Caco-2 (cell line): ENCODE measurements around the gene TPCN1. TPM values are rescaled to one million over a fixed set of nuclear protein-coding genes. Genes with fewer than 3 reads are reported as not detected.

Source experiments
- BruUV-seq: library from RNA; stranded (reverse); fragments of 400-500 nt; replicated peaks from 2 replicates; lab custom pipeline; 2021; lab: Mats Ljungman, UMichigan
- CTCF ChIA-PET: fragments of 300-600 bp; sonication (Branson Sonifier 250); formaldehyde crosslinking; loops from one replicate; lab custom pipeline; 2022; ENCODE audit warnings: antibody characterized with exemption; lab: Charles Lee
- POLR2A ChIA-PET: fragments of 300-600 bp; sonication (Branson Sonifier 250); formaldehyde crosslinking; loops from one replicate; lab custom pipeline; 2022; ENCODE audit warnings: antibody characterized with exemption; lab: Charles Lee
- DNase-seq, 2 experiments: peaks; one replicate each; pipeline versions ENCODE4 v3.0.0 to v3.0.0-alpha.2; 2020 to 2022
- H3K27me3 ChIP-seq: replicated peaks from 2 replicates; pipeline ENCODE4 v1.6.0; 2011; ENCODE audit warnings: low read length; ENCODE audit not compliant: control insufficient read depth, insufficient read depth
- H3K36me3 ChIP-seq: 2 replicates; pipeline ENCODE4 v1.5.1; 2011; ENCODE audit warnings: low read length; ENCODE audit not compliant: control insufficient read depth, insufficient read depth
- H3K4me1 ChIP-seq: fragments of 250-450 bp; sonication (Bioruptor Pico); 2 replicates; pipeline ENCODE4 v1.5.1; 2020; ENCODE audit warnings: mild to moderate bottlenecking
- H3K4me3 ChIP-seq: 2 replicates; pipeline ENCODE4 v1.5.1; 2011; ENCODE audit warnings: low read depth, mild to moderate bottlenecking, control low read depth, low read length
- H3K9me3 ChIP-seq: fragments of 250-450 bp; sonication (Bioruptor Pico); 2 replicates; pipeline ENCODE4 v1.5.1; 2020; ENCODE audit warnings: mild to moderate bottlenecking, moderate library complexity
- H3K27ac Mint-ChIP-seq: one replicate; pipeline ENCODE4 v1.8.0; 2022; ENCODE audit warnings: mixed read lengths; ENCODE audit not compliant: unreplicated experiment
- H3K27me3 Mint-ChIP-seq: one replicate; pipeline ENCODE4 v1.8.0; 2022; ENCODE audit warnings: mixed read lengths; ENCODE audit not compliant: insufficient read depth, unreplicated experiment
- H3K36me3 Mint-ChIP-seq: one replicate; pipeline ENCODE4 v1.8.0; 2022; ENCODE audit warnings: mild to moderate bottlenecking, mixed read lengths; ENCODE audit not compliant: insufficient read depth, unreplicated experiment
- H3K4me1 Mint-ChIP-seq: one replicate; pipeline ENCODE4 v1.8.0; 2022; ENCODE audit warnings: low read depth, mixed read lengths; ENCODE audit not compliant: unreplicated experiment
- H3K4me3 Mint-ChIP-seq: one replicate; pipeline ENCODE4 v1.8.0; 2022; ENCODE audit warnings: mild to moderate bottlenecking, moderate library complexity, mixed read lengths; ENCODE audit not compliant: unreplicated experiment
- H3K9me3 Mint-ChIP-seq: one replicate; pipeline ENCODE4 v1.8.0; 2022; ENCODE audit warnings: mixed read lengths; ENCODE audit not compliant: unreplicated experiment
- CTCF ChIP-seq, 2 experiments: fragments of 200-600 bp in 1 of 2; IDR thresholded peaks; 1 replicate in 1 of 2; 2 replicates in 1 of 2; pipeline versions ENCODE4 v1.5.1 to v1.8.0; 2011 to 2022; ENCODE audit warnings: antibody characterized with exemption in 1 of 2, control low read depth in 1 of 2, inconsistent platforms in 1 of 2, low read depth in 1 of 2, low read length in 1 of 2, mild to moderate bottlenecking in 1 of 2, moderate library complexity in 1 of 2; ENCODE audit not compliant: insufficient read depth in 1 of 2, severe bottlenecking in 1 of 2, unreplicated experiment in 1 of 2
- intact Hi-C: fragments of 100-400 bp; cut with micrococcal nuclease; formaldehyde crosslinking; loops from one replicate; pipeline ENCODE4 v1.10.0; 2022; ENCODE audit not compliant: unreplicated experiment
- total RNA-seq: library from RNA; stranded (reverse); gene quantifications from 2 replicates; pipeline ENCODE4 v1.2.3, GENCODE V29; 2022

Gene TPCN1
- total RNA-seq, 1 experiment from 2014 or later = 54.4 TPM

GRCh38 chr12:113231235-113232088 lies 10.2 kb downstream of the TPCN1 start:
- no peak overlapping the region for H3K4me3 Mint-ChIP-seq
- TF ChIP-seq CTCF (IDR thresholded peaks at IDR 0.05; ENCODE audit: insufficient read depth in 1 of 2, low read depth in 1 of 2, low read length in 1 of 2, severe bottlenecking in 1 of 2, unreplicated experiment in 1 of 2) = no peak
- no peak overlapping the region for H3K4me3 ChIP-seq
- no peaks in the 10 kb centered on the region for H3K27me3 ChIP-seq
- H3K9me3 Mint-ChIP-seq = no peaks in the 10 kb centered on the region
- intact Hi-C loops = no loop called here
- H3K27me3 Mint-ChIP-seq = no peaks in the 10 kb centered on the region
- ChIA-PET CTCF (no interaction called here), POLR2A (interaction anchor here (1.3 to 2.2 kb wide), 4 partner anchors 8 to 47 kb away, joined by 3 to 38 read pairs (median 24); partner anchors contain the start of genes DDX54, RITA1 and TPCN1)
- peaks cover 64% of the 10 kb centered on the region for H3K4me1 ChIP-seq
- peaks cover 53% of the 10 kb centered on the region for H3K36me3 Mint-ChIP-seq
- DNase-seq = peak; percentile 53 to 84
- BruUV-seq = no TSS peak
- peaks cover 42% of the 10 kb centered on the region for H3K4me1 Mint-ChIP-seq
- peaks cover 17% of the 10 kb centered on the region for H3K36me3 ChIP-seq
- H3K27ac Mint-ChIP-seq = peak overlapping the region; percentile 95
- H3K9me3 ChIP-seq = no peaks in the 10 kb centered on the region

GRCh38 chr12:113232089-113232839 lies 11.0 kb downstream of the TPCN1 start:
- no peak overlapping the region for H3K4me3 Mint-ChIP-seq
- no peaks in the 10 kb centered on the region for H3K27me3 ChIP-seq
- ChIA-PET POLR2A (interaction anchor here (1.0 kb wide), 1 partner anchor 9 kb away, joined by 4 read pairs; no protein-coding TSS in a partner anchor), CTCF (no interaction called here)
- peak overlapping the region; percentile 95 for H3K27ac Mint-ChIP-seq
- H3K9me3 ChIP-seq = no peaks in the 10 kb centered on the region
- H3K36me3 Mint-ChIP-seq = peaks cover 52% of the 10 kb centered on the region
- TSS peak; percentile 17 for BruUV-seq
- H3K9me3 Mint-ChIP-seq = no peaks in the 10 kb centered on the region
- H3K4me3 ChIP-seq = no peak overlapping the region
- TF ChIP-seq CTCF (IDR thresholded peaks at IDR 0.05; ENCODE audit: insufficient read depth in 1 of 2, low read depth in 1 of 2, low read length in 1 of 2, severe bottlenecking in 1 of 2, unreplicated experiment in 1 of 2) = no peak
- H3K4me1 Mint-ChIP-seq = peaks cover 42% of the 10 kb centered on the region
- intact Hi-C loops = no loop called here
- peaks cover 64% of the 10 kb centered on the region for H3K4me1 ChIP-seq
- peaks cover 17% of the 10 kb centered on the region for H3K36me3 ChIP-seq
- no peaks in the 10 kb centered on the region for H3K27me3 Mint-ChIP-seq
- no peak for DNase-seq

GRCh38 chr12:113232840-113233585 lies 11.7 kb downstream of the TPCN1 start:
- Mint-ChIP-seq H3K9me3 (no peaks in the 10 kb centered on the region), H3K27me3 (no peaks in the 10 kb centered on the region), H3K4me3 (no peak overlapping the region), H3K4me1 (peaks cover 42% of the 10 kb centered on the region), H3K27ac (peak overlapping the region; percentile 66), H3K36me3 (peaks cover 52% of the 10 kb centered on the region)
- BruUV-seq = no TSS peak
- H3K9me3 ChIP-seq = no peaks in the 10 kb centered on the region
- H3K27me3 ChIP-seq = no peaks in the 10 kb centered on the region
- TF ChIP-seq CTCF (IDR thresholded peaks at IDR 0.05; ENCODE audit: insufficient read depth in 1 of 2, low read depth in 1 of 2, low read length in 1 of 2, severe bottlenecking in 1 of 2, unreplicated experiment in 1 of 2) = no peak
- intact Hi-C loops = no loop called here
- peaks cover 58% of the 10 kb centered on the region for H3K4me1 ChIP-seq
- CTCF ChIA-PET = no interaction called here
- no peak overlapping the region for H3K4me3 ChIP-seq
- no peak for DNase-seq
- peaks cover 17% of the 10 kb centered on the region for H3K36me3 ChIP-seq
- POLR2A ChIA-PET = interaction anchor here (1.0 kb wide), 1 partner anchor 10 kb away, joined by 4 read pairs; no protein-coding TSS in a partner anchor
